ENCODE measurements around the gene TMEM109. TPM values are rescaled to one million over a fixed set of nuclear protein-coding genes. Genes with fewer than 3 reads are reported as not detected.

TMEM109 gene
- total RNA-seq, 1 donor from 2014 or later: 48.7 TPM

DNA sequence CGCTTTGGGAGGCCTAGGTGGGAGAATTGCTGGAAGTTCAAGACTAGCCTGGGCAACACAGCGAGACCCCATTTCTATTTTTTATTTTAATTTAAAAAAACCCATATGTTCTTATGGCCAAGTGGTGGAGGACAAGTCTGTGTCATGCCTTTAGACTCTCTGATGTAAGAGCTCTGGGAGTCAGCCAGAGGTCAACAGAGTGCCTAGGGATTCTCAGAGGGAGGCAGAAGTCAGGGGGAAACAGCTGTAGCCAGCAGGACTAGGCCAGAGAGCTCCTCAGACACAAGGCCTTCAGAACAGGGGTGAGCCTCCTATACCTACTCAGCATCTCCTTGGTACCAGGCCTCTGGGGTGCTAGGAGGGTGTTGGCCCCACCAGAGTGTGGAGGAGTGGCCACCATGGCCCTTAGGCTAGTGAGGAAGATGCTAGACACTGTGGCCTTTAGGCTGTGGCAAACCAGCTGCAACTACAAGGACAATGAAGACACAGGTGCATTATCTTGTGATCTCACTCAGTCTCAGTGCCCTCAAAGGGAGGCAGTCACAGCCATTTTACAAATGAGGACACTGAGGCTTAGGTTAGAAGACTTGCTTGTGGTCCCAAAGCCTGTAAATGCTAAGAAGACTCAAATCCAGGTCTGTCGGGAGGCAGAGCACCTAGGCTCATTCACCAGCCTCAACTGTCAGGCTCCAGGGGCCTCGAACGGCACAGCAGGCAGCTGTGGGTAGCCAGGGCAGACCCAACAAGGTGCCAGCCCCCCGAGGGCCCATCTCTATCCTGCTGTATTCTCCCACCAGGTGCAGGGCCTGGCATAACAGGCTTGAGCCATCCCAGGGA is 41.6 kb upstream of the TMEM109 start:
- TF ChIP-seq, protein P1, sequence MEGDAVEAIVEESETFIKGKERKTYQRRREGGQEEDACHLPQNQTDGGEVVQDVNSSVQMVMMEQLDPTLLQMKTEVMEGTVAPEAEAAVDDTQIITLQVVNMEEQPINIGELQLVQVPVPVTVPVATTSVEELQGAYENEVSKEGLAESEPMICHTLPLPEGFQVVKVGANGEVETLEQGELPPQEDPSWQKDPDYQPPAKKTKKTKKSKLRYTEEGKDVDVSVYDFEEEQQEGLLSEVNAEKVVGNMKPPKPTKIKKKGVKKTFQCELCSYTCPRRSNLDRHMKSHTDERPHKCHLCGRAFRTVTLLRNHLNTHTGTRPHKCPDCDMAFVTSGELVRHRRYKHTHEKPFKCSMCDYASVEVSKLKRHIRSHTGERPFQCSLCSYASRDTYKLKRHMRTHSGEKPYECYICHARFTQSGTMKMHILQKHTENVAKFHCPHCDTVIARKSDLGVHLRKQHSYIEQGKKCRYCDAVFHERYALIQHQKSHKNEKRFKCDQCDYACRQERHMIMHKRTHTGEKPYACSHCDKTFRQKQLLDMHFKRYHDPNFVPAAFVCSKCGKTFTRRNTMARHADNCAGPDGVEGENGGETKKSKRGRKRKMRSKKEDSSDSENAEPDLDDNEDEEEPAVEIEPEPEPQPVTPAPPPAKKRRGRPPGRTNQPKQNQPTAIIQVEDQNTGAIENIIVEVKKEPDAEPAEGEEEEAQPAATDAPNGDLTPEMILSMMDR (IDR thresholded peaks at IDR 0.05; ENCODE audit: unreplicated experiment): no peak
- no peaks in the 10 kb centered on the region for H3K9me3 Mint-ChIP-seq (ENCODE audit: low read depth)
- DNase-seq (ENCODE audit: low spot score, unreplicated experiment): no peak
- H3K4me3 Mint-ChIP-seq (ENCODE audit: low read depth): no peak overlapping the region
- H3K27ac Mint-ChIP-seq: no peak overlapping the region
- no peaks in the 10 kb centered on the region for H3K36me3 Mint-ChIP-seq (ENCODE audit: insufficient read depth)
- H3K4me1 Mint-ChIP-seq (ENCODE audit: low read depth): no peaks in the 10 kb centered on the region
- no peaks in the 10 kb centered on the region for H3K27me3 Mint-ChIP-seq

DNA sequence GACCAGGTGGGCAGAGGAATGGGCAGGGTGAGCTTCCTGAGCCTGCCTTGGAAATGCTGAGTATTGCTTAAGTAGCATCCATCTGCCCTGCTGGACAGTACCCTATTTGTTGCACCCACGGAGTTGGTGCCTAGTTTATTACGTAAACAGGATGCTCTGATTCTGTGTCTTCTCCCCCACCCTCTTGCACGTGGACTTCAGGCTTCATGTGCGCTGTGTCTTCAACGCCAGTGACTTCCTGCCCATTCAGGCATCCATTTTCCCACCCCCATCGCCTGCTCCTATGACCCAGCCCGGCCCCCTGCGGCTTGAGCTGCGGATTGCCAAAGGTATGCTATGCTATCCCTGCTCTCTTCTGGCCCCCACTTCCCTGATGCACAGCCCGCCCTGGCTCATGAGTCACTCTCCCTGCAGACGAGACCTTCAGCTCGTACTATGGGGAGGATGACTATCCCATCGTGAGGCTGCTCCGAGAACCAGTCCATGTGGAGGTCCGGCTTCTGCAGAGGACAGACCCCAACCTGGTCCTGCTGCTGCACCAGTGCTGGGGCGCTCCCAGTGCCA is 40.9 kb upstream of the TMEM109 start:
- TF ChIP-seq, protein P1 (IDR thresholded peaks at IDR 0.05; ENCODE audit: unreplicated experiment): no peak
- peaks cover 2% of the 10 kb centered on the region for H3K36me3 Mint-ChIP-seq (ENCODE audit: insufficient read depth)
- no peak for DNase-seq (ENCODE audit: low spot score, unreplicated experiment)
- H3K4me1 Mint-ChIP-seq (ENCODE audit: low read depth): no peaks in the 10 kb centered on the region
- H3K27me3 Mint-ChIP-seq: no peaks in the 10 kb centered on the region
- H3K4me3 Mint-ChIP-seq (ENCODE audit: low read depth): no peak overlapping the region
- no peaks in the 10 kb centered on the region for H3K9me3 Mint-ChIP-seq (ENCODE audit: low read depth)
- no peak overlapping the region for H3K27ac Mint-ChIP-seq

DNA sequence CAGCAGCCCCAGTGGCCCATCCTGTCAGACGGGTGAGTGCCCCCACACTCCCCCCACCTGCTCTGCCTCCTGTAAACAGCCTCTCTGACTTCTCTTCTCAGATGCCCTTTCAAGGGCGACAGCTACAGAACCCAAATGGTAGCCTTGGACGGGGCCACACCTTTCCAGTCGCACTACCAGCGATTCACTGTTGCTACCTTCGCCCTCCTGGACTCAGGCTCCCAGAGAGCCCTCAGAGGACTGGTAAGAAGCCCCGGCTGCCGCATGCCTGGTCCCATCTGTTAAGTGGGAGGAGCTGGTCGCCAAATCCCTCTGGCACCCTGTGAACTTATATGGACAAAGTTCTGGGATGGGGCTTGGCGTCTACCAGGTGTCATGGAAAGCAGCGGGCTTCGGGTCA is 40.4 kb upstream of the TMEM109 start:
- no peaks in the 10 kb centered on the region for H3K27me3 Mint-ChIP-seq
- peaks cover 2% of the 10 kb centered on the region for H3K36me3 Mint-ChIP-seq (ENCODE audit: insufficient read depth)
- H3K4me3 Mint-ChIP-seq (ENCODE audit: low read depth): no peak overlapping the region
- no peak for DNase-seq (ENCODE audit: low spot score, unreplicated experiment)
- no peaks in the 10 kb centered on the region for H3K4me1 Mint-ChIP-seq (ENCODE audit: low read depth)
- no peaks in the 10 kb centered on the region for H3K9me3 Mint-ChIP-seq (ENCODE audit: low read depth)
- TF ChIP-seq, protein P1 (IDR thresholded peaks at IDR 0.05; ENCODE audit: unreplicated experiment): no peak
- no peak overlapping the region for H3K27ac Mint-ChIP-seq

DNA sequence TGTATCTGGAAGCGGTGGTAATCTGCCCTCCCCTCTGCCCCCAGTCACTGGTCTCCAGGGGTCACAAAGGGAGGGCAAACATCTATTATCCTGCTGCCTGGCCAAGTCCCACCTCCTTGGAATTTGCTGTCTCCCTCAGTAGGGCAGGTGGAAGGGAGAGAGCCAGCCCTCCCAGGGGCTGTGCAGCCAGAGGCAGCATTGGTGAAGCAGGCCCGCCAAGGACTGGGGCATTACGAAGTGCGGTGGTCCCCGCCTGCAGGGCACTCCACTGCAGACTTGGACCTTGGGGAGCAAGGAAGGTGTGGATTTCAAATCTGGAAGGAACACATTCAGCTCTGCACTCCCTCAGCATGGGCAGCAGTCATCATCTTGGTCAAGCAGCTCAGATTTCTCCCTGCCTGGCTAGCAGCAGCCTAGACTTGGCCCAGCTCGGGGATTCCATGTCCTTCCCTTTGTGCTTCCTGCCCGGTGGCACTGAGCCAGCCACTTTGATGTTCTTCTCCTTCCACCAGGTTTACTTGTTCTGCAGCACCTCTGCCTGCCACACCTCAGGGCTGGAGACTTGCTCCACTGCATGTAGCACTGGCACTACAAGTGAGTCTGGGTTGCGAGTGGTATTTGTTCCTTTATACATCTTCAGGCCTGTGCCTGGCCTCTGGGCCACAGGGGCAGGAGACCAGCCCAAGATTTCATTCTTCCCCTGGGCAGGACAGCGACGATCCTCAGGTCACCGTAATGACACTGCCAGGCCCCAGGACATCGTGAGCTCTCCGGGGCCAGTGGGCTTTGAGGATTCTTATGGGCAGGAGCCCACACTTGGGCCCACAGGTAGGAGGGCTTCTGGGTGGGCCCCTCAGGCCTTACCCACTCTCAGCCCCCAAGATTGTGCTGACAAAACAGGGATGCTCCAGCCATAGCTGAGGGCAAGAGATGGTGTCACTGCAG is 39.3 kb upstream of the TMEM109 start:
- Mint-ChIP-seq H3K4me1 (ENCODE audit: low read depth) (no peaks in the 10 kb centered on the region), H3K27ac (no peak overlapping the region), H3K27me3 (no peaks in the 10 kb centered on the region), H3K36me3 (ENCODE audit: insufficient read depth) (peaks cover 2% of the 10 kb centered on the region), H3K4me3 (ENCODE audit: low read depth) (no peak overlapping the region), H3K9me3 (ENCODE audit: low read depth) (no peaks in the 10 kb centered on the region)
- DNase-seq (ENCODE audit: low spot score, unreplicated experiment): no peak
- TF ChIP-seq, protein P1 (IDR thresholded peaks at IDR 0.05; ENCODE audit: unreplicated experiment): no peak

Measured in progenitor cell of endocrine pancreas (in vitro differentiated cells).